H1 (cell line): ENCODE data around the gene SVIL.

Source experiments
- BACH1 ChIP-seq: IDR thresholded peaks from 2 replicates; pipeline ENCODE4 v1.6.1; 2012; ENCODE audit warnings: low read length, improper control_type of control experiment
- CTCF ChIP-seq, 3 experiments: IDR thresholded peaks; 1 replicate in 2 of 3; 2 replicates in 1 of 3; pipeline versions ENCODE4 v1.5.1 to v1.6.1; 2011; ENCODE audit warnings: low read length in 3 of 3, mild to moderate bottlenecking in 3 of 3, inconsistent platforms in 2 of 3, low read depth in 1 of 3, moderate library complexity in 1 of 3; ENCODE audit not compliant: insufficient read depth in 1 of 3; ENCODE audit errors: control extremely low read depth in 1 of 3
- EP300 ChIP-seq, 2 experiments: IDR thresholded peaks; 1 replicate in 1 of 2; 2 replicates in 1 of 2; pipeline ENCODE4 v1.6.1; 2011 to 2012; ENCODE audit warnings: low read depth in 2 of 2, low read length in 2 of 2, mild to moderate bottlenecking in 2 of 2, borderline replicate concordance in 1 of 2, inconsistent platforms in 1 of 2, moderate library complexity in 1 of 2
- MAX ChIP-seq: IDR thresholded peaks from 2 replicates; pipeline ENCODE4 v1.6.1; 2012; ENCODE audit warnings: inconsistent platforms
- POLR2A ChIP-seq, 2 experiments: IDR thresholded peaks; 1 replicate in 1 of 2; 2 replicates in 1 of 2; pipeline ENCODE4 v1.6.1; 2011; ENCODE audit warnings: low read depth in 2 of 2, low read length in 2 of 2, mild to moderate bottlenecking in 2 of 2; ENCODE audit errors: control extremely low read depth in 1 of 2
- POLR2AphosphoS5 ChIP-seq: IDR thresholded peaks from 2 replicates; pipeline ENCODE4 v1.6.1; 2011; ENCODE audit warnings: low read depth, low read length
- TEAD4 ChIP-seq: IDR thresholded peaks from 2 replicates; pipeline ENCODE4 v1.6.1; 2012; ENCODE audit warnings: low read depth, low read length, inconsistent platforms, mixed read lengths

GRCh38 chr10:29451946-29452345, 182.8 kb downstream of the SVIL start:
- TF ChIP-seq CTCF (IDR thresholded peaks at IDR 0.05; ENCODE audit: control extremely low read depth in 1 of 3, insufficient read depth in 1 of 3, low read depth in 1 of 3, low read length in 3 of 3) (no peak), MAX (no peak), POLR2A (IDR thresholded peaks at IDR 0.05; ENCODE audit: control extremely low read depth in 1 of 2, low read depth in 2 of 2, low read length in 2 of 2) (no peak), TEAD4 (no peak), POLR2AphosphoS5 (no peak), EP300 (IDR thresholded peaks at IDR 0.05; ENCODE audit: borderline replicate concordance in 1 of 2, low read depth in 2 of 2, low read length in 2 of 2) (no peak), BACH1 (no peak)
